ENCODE data around the gene MT1A.

MT1A gene

GRCh38 chr16:56632156-56632847 is 6.2 kb upstream of the MT1A start, which contains the start of gene MT1M:
TSS of gene MT1M (plus strand) at chr16:56632659. CDS start at chr16:56632732, 73 bp downstream.
- no peak for DNase-seq

GRCh38 chr16:56632848-56633365 is 5.6 kb upstream of the MT1A start:
- DNase-seq: no peak

- no peak for DNase-seq
Observed at GRCh38 chr16:56633535-56633934, 4.9 kb upstream of the MT1A start.

- no peak for DNase-seq
Observed at GRCh38 chr16:56634715-56635440, 3.6 kb upstream of the MT1A start.

- DNase-seq: no peak
Observed at GRCh38 chr16:56635441-56635967, 3.0 kb upstream of the MT1A start.

GRCh38 chr16:56636616-56637413 is 1.7 kb upstream of the MT1A start:
- DNase-seq: no peak

GRCh38 chr16:56639045-56639444 is 579 bp downstream of the MT1A start:
- no peak for DNase-seq

- DNase-seq: no peak
Observed at GRCh38 chr16:56640076-56640475, 1.6 kb downstream of the MT1A start.

- DNase-seq: no peak
Observed at GRCh38 chr16:56641166-56641565, 2.7 kb downstream of the MT1A start.

- DNase-seq: peak; percentile 78
Observed at GRCh38 chr16:56643080-56643778, 4.8 kb downstream of the MT1A start.

- DNase-seq: no peak
Observed at GRCh38 chr16:56643833-56644232, 5.4 kb downstream of the MT1A start.

- DNase-seq: no peak
Observed at GRCh38 chr16:56645311-56645710, 6.8 kb downstream of the MT1A start.

GRCh38 chr16:56645838-56646237 is 7.4 kb downstream of the MT1A start:
- DNase-seq: no peak

- no peak for DNase-seq
Observed at GRCh38 chr16:56647641-56648431, 9.4 kb downstream of the MT1A start.

- DNase-seq: no peak
Observed at GRCh38 chr16:56649271-56649670, 10.8 kb downstream of the MT1A start.

GRCh38 chr16:56649820-56650219 is 11.4 kb downstream of the MT1A start:
- DNase-seq: no peak

GRCh38 chr16:56651586-56651985 is 13.1 kb downstream of the MT1A start, which contains the start of gene MT1B:
TSS of gene MT1B (plus strand) at chr16:56651886. CDS start at chr16:56651954, 68 bp downstream.
- no peak for DNase-seq

- no peak for DNase-seq
Observed at GRCh38 chr16:56652600-56652999, 14.1 kb downstream of the MT1A start.

- DNase-seq: no peak
Observed at GRCh38 chr16:56653218-56653617, 14.8 kb downstream of the MT1A start.

- peak; percentile 54 for DNase-seq
Observed at GRCh38 chr16:56657555-56658326, 19.3 kb downstream of the MT1A start, which contains the start of gene MT1F. TSS of gene MT1F (plus strand) at chr16:56657959. CDS start at chr16:56658059, 100 bp downstream.
